ENCODE data around the gene RASGRF2. TPM values are rescaled to one million over a fixed set of nuclear protein-coding genes. Genes with fewer than 3 reads are reported as not detected.
"Not testable (repeated sequence)": the region's sequence is repeated elsewhere in the genome, so short reads cannot be mapped to it uniquely, and the experiment has no call there.

RASGRF2 gene
- total RNA-seq, 1 donor from 2014 or later = 21.1 TPM

GRCh38 chr5:81006947-81007636, 46.9 kb downstream of the RASGRF2 start:
- DNase-seq = peak; percentile 89
- H3K9me3 Mint-ChIP-seq = no peaks in the 10 kb centered on the region
- peaks cover 7% of the 10 kb centered on the region for H3K36me3 Mint-ChIP-seq (ENCODE audit: low read depth)
- peaks cover 41% of the 10 kb centered on the region for H3K4me1 Mint-ChIP-seq
- peak overlapping the region; percentile 94 for H3K27ac Mint-ChIP-seq
- H3K27me3 Mint-ChIP-seq = no peaks in the 10 kb centered on the region
- intact Hi-C loops (cut with micrococcal nuclease) = loop anchor here (1.0 to 5.0 kb wide), 6 partner anchors 9 to 252 kb away; no protein-coding TSS in a partner anchor
- H3K4me3 Mint-ChIP-seq = peak overlapping the region; percentile 82

- Mint-ChIP-seq H3K4me1 (peaks cover 39% of the 10 kb centered on the region), H3K27me3 (no peaks in the 10 kb centered on the region), H3K4me3 (peak overlapping the region; percentile 82), H3K9me3 (no peaks in the 10 kb centered on the region), H3K36me3 (ENCODE audit: low read depth) (peaks cover 7% of the 10 kb centered on the region), H3K27ac (peak overlapping the region; percentile 94)
- peak; percentile 77 for DNase-seq
- intact Hi-C loops (cut with micrococcal nuclease) = loop anchor here (1.0 to 5.0 kb wide), 6 partner anchors 9 to 252 kb away; no protein-coding TSS in a partner anchor
These were observed 47.5 kb downstream of the RASGRF2 start for GRCh38 chr5:81007637-81008027.

GRCh38 chr5:81010336-81011169, 50.4 kb downstream of the RASGRF2 start:
- no peak overlapping the region for H3K27ac Mint-ChIP-seq
- H3K4me1 Mint-ChIP-seq = peaks cover 34% of the 10 kb centered on the region
- intact Hi-C loops (cut with micrococcal nuclease) = no loop called here
- H3K27me3 Mint-ChIP-seq = no peaks in the 10 kb centered on the region
- H3K36me3 Mint-ChIP-seq (ENCODE audit: low read depth) = peaks cover 9% of the 10 kb centered on the region
- DNase-seq = no peak
- H3K9me3 Mint-ChIP-seq = peaks cover 5% of the 10 kb centered on the region
- no peak overlapping the region for H3K4me3 Mint-ChIP-seq

GRCh38 chr5:81014348-81014747, 54.2 kb downstream of the RASGRF2 start:
- Mint-ChIP-seq H3K27me3 (no peaks in the 10 kb centered on the region), H3K36me3 (ENCODE audit: low read depth) (peaks cover 9% of the 10 kb centered on the region), H3K4me1 (peaks cover 41% of the 10 kb centered on the region), H3K4me3 (no peak overlapping the region), H3K9me3 (peaks cover 7% of the 10 kb centered on the region), H3K27ac (no peak overlapping the region)
- intact Hi-C loops (cut with micrococcal nuclease) = no loop called here
- no peak for DNase-seq

GRCh38 chr5:81016116-81016515, 56.0 kb downstream of the RASGRF2 start:
- no peak overlapping the region for H3K4me3 Mint-ChIP-seq
- DNase-seq = no peak
- no peaks in the 10 kb centered on the region for H3K27me3 Mint-ChIP-seq
- intact Hi-C loops (cut with micrococcal nuclease) = loop anchor here (2.0 kb wide), 1 partner anchor 17 kb away; no protein-coding TSS in a partner anchor
- no peak overlapping the region for H3K27ac Mint-ChIP-seq
- peaks cover 11% of the 10 kb centered on the region for H3K36me3 Mint-ChIP-seq (ENCODE audit: low read depth)
- H3K9me3 Mint-ChIP-seq = peaks cover 7% of the 10 kb centered on the region
- peaks cover 51% of the 10 kb centered on the region for H3K4me1 Mint-ChIP-seq

- Mint-ChIP-seq H3K36me3 (ENCODE audit: low read depth) (peaks cover 11% of the 10 kb centered on the region), H3K4me1 (peaks cover 56% of the 10 kb centered on the region), H3K27ac (peak overlapping the region; percentile 89), H3K27me3 (no peaks in the 10 kb centered on the region), H3K4me3 (peak overlapping the region; percentile 68), H3K9me3 (peaks cover 7% of the 10 kb centered on the region)
- DNase-seq = no peak
- intact Hi-C loops (cut with micrococcal nuclease) = loop anchor here (1.0 to 2.0 kb wide), 2 partner anchors 19 to 55 kb away; no protein-coding TSS in a partner anchor
These were observed 57.2 kb downstream of the RASGRF2 start for GRCh38 chr5:81017320-81017719.

- intact Hi-C loops (cut with micrococcal nuclease) = loop anchor here (1.0 kb wide), 1 partner anchor 11 kb away; no protein-coding TSS in a partner anchor
- Mint-ChIP-seq H3K4me3 (peak overlapping the region; percentile 68), H3K4me1 (peaks cover 66% of the 10 kb centered on the region), H3K27ac (peak overlapping the region; percentile 89)
- H3K9me3 Mint-ChIP-seq; H3K27me3 Mint-ChIP-seq; DNase-seq; H3K36me3 Mint-ChIP-seq (ENCODE audit: low read depth): not testable (repeated sequence)
These were observed 58.4 kb downstream of the RASGRF2 start for GRCh38 chr5:81018608-81019007.

GRCh38 chr5:81019748-81020147, 59.6 kb downstream of the RASGRF2 start:
- peaks cover 3% of the 10 kb centered on the region for H3K9me3 Mint-ChIP-seq
- no peak overlapping the region for H3K27ac Mint-ChIP-seq
- H3K4me1 Mint-ChIP-seq = peaks cover 62% of the 10 kb centered on the region
- DNase-seq = no peak
- H3K36me3 Mint-ChIP-seq (ENCODE audit: low read depth) = peaks cover 5% of the 10 kb centered on the region
- H3K27me3 Mint-ChIP-seq = no peaks in the 10 kb centered on the region
- intact Hi-C loops (cut with micrococcal nuclease) = loop anchor here (2.0 kb wide), 1 partner anchor 21 kb away; no protein-coding TSS in a partner anchor
- no peak overlapping the region for H3K4me3 Mint-ChIP-seq

- no peak overlapping the region for H3K27ac Mint-ChIP-seq
- no peak overlapping the region for H3K4me3 Mint-ChIP-seq
- H3K9me3 Mint-ChIP-seq = peaks cover 2% of the 10 kb centered on the region
- no peak for DNase-seq
- peaks cover 61% of the 10 kb centered on the region for H3K4me1 Mint-ChIP-seq
- peaks cover 5% of the 10 kb centered on the region for H3K36me3 Mint-ChIP-seq (ENCODE audit: low read depth)
- intact Hi-C loops (cut with micrococcal nuclease) = loop anchor here (2.0 kb wide), 1 partner anchor 20 kb away; no protein-coding TSS in a partner anchor
- H3K27me3 Mint-ChIP-seq = no peaks in the 10 kb centered on the region
These were observed 60.5 kb downstream of the RASGRF2 start for GRCh38 chr5:81020478-81021167.

GRCh38 chr5:81021486-81021885, 61.3 kb downstream of the RASGRF2 start:
- Mint-ChIP-seq H3K9me3 (peaks cover 3% of the 10 kb centered on the region), H3K4me3 (no peak overlapping the region), H3K36me3 (ENCODE audit: low read depth) (peaks cover 7% of the 10 kb centered on the region), H3K27me3 (no peaks in the 10 kb centered on the region), H3K27ac (no peak overlapping the region), H3K4me1 (peaks cover 54% of the 10 kb centered on the region)
- intact Hi-C loops (cut with micrococcal nuclease) = loop anchor here (2.0 kb wide), 1 partner anchor 19 kb away; no protein-coding TSS in a partner anchor
- no peak for DNase-seq

GRCh38 chr5:81021951-81022687, 62.0 kb downstream of the RASGRF2 start:
- H3K4me3 Mint-ChIP-seq = no peak overlapping the region
- H3K4me1 Mint-ChIP-seq = peaks cover 49% of the 10 kb centered on the region
- no peak for DNase-seq
- H3K27me3 Mint-ChIP-seq = no peaks in the 10 kb centered on the region
- H3K27ac Mint-ChIP-seq = no peak overlapping the region
- intact Hi-C loops (cut with micrococcal nuclease) = loop anchor here (2.0 kb wide), 1 partner anchor 19 kb away; no protein-coding TSS in a partner anchor
- peaks cover 7% of the 10 kb centered on the region for H3K36me3 Mint-ChIP-seq (ENCODE audit: low read depth)
- H3K9me3 Mint-ChIP-seq = peaks cover 3% of the 10 kb centered on the region

GRCh38 chr5:81022688-81023084, 62.5 kb downstream of the RASGRF2 start:
- peaks cover 3% of the 10 kb centered on the region for H3K9me3 Mint-ChIP-seq
- peaks cover 47% of the 10 kb centered on the region for H3K4me1 Mint-ChIP-seq
- no peak overlapping the region for H3K27ac Mint-ChIP-seq
- no peaks in the 10 kb centered on the region for H3K27me3 Mint-ChIP-seq
- intact Hi-C loops (cut with micrococcal nuclease) = no loop called here
- no peak overlapping the region for H3K4me3 Mint-ChIP-seq
- H3K36me3 Mint-ChIP-seq (ENCODE audit: low read depth) = peaks cover 8% of the 10 kb centered on the region
- no peak for DNase-seq

Measured in activated CD4-positive, alpha-beta T cell treated with anti-CD3 and anti-CD28 coated beads, Interleukin-2, amount 10 ng/mL, durations not matched to agents 24 days and 14 days (primary cell).